ENCODE data around the gene ELMOD3. TPM values are rescaled to one million over a fixed set of nuclear protein-coding genes. Genes with fewer than 3 reads are reported as not detected.
A peak's percentile ranks its signal among the peaks of the same experiment; 100 is the strongest.

ELMOD3 gene
- total RNA-seq, 4 donors from 2014 or later = 13.3 to 37.8 (median 32.8) TPM

- H3K27me3 ChIP-seq = no peaks in the 10 kb centered on the region
- H3K4me1 ChIP-seq = peaks cover 21 to 75% (median 42%) of the 10 kb centered on the region in 4 donors
- peak; percentile 69 for DNase-seq
- WGBS, 2 donors (ENCODE audit: low coverage in 1 of 2) = 28 to 30% methylated on average over 9 to 10 of the region's 10 CpGs
- peak overlapping the region; percentile 91 to 100 (median 97) for H3K27ac ChIP-seq
- H3K36me3 ChIP-seq = peaks cover 0 to 48% (median 20%) of the 10 kb centered on the region in 4 donors
- peak overlapping the region in 3 of 4 donors; percentile 78 to 99 (median 89) for H3K4me3 ChIP-seq
- in situ Hi-C loops (cut with MboI; ENCODE audit: low pct_ligation_motif_present in 1 of 4, low pct_unique_long_range_greater_than_20kb in 1 of 4, low sequenced_read_pairs in 3 of 4) = no loop called here
- intact Hi-C loops (cut with DNase I; ENCODE audit: low total_unique reads) = no loop called here
- no peaks in the 10 kb centered on the region for H3K9me3 ChIP-seq
- TF ChIP-seq, protein P1, sequence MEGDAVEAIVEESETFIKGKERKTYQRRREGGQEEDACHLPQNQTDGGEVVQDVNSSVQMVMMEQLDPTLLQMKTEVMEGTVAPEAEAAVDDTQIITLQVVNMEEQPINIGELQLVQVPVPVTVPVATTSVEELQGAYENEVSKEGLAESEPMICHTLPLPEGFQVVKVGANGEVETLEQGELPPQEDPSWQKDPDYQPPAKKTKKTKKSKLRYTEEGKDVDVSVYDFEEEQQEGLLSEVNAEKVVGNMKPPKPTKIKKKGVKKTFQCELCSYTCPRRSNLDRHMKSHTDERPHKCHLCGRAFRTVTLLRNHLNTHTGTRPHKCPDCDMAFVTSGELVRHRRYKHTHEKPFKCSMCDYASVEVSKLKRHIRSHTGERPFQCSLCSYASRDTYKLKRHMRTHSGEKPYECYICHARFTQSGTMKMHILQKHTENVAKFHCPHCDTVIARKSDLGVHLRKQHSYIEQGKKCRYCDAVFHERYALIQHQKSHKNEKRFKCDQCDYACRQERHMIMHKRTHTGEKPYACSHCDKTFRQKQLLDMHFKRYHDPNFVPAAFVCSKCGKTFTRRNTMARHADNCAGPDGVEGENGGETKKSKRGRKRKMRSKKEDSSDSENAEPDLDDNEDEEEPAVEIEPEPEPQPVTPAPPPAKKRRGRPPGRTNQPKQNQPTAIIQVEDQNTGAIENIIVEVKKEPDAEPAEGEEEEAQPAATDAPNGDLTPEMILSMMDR (IDR thresholded peaks at IDR 0.05) = no peak
- no peak for TF ChIP-seq EP300 (IDR thresholded peaks at IDR 0.05; ENCODE audit: low read depth)
- TF ChIP-seq POLR2A (IDR thresholded peaks at IDR 0.05) = peak; percentile 30
- peak in 2 of 3 donors; percentile 49 to 74 for TF ChIP-seq POLR2AphosphoS5 (IDR thresholded peaks at IDR 0.05)
Observed at GRCh38 chr2:85324639-85325465, 29.7 kb upstream of the ELMOD3 start.

GRCh38 chr2:85325466-85325811 lies 29.1 kb upstream of the ELMOD3 start:
- in situ Hi-C loops (cut with MboI; ENCODE audit: low pct_ligation_motif_present in 1 of 4, low pct_unique_long_range_greater_than_20kb in 1 of 4, low sequenced_read_pairs in 3 of 4) (no loop called here), intact Hi-C loops (cut with DNase I; ENCODE audit: low total_unique reads) (no loop called here)
- Histone ChIP-seq H3K9me3 (no peaks in the 10 kb centered on the region), H3K4me1 (peaks cover 21 to 73% (median 42%) of the 10 kb centered on the region in 4 donors), H3K4me3 (peak overlapping the region; percentile 40 to 99 (median 84)), H3K27me3 (no peaks in the 10 kb centered on the region), H3K27ac (peak overlapping the region; percentile 91 to 100 (median 97)), H3K36me3 (peaks cover 0 to 42% (median 17%) of the 10 kb centered on the region in 4 donors)
- TF ChIP-seq POLR2AphosphoS5 (IDR thresholded peaks at IDR 0.05) (no peak), POLR2A (IDR thresholded peaks at IDR 0.05) (no peak), EP300 (IDR thresholded peaks at IDR 0.05; ENCODE audit: low read depth) (no peak)
- TF ChIP-seq, protein P1 (IDR thresholded peaks at IDR 0.05) = no peak
- WGBS, 2 donors (ENCODE audit: low coverage in 1 of 2) = 42% methylated on average over 9 of the region's 9 CpGs; no CpG with 5 or more reads in 1 of the 2 donors
- DNase-seq = no peak

DNA sequence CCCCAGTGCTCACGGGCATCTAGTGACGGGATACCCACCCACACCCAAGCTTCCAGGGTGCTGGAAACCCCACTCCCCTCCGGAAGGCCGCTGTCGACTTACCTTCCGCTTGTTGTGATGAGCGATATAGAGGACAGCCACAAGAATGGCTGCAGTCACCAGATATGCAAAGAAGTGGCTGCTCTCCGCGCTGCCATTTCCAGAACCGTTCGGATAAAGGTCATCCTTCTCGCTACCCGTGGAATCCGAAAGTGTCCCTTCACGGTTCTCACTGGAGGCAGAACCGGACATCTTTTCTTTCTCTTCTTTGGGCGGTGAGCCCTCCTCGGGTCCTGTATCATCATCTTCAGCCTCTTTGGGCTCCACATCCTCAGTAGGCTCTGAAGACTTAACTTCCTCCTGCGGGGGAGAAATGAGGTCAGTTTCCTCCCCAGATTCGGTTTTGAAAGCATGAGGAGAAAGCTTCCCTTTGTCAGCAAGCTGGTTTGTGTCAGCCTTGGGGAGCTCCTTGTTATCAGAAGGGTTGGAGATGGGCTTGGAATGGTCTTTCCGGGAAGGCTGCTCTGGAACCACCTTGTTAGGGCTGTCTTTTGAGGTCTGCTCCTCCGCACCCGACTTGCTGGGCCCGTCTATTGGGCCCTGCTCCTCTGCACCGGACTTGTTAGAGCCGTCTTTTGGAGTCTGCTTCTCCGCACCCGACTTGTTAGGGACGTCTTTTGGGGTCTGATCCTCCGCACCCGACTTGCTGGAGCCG lies 28.0 kb upstream of the ELMOD3 start:
- Histone ChIP-seq H3K27ac (peak overlapping the region; percentile 91 to 100 (median 97)), H3K4me1 (peaks cover 21 to 66% (median 42%) of the 10 kb centered on the region in 4 donors), H3K27me3 (no peaks in the 10 kb centered on the region), H3K4me3 (peak overlapping the region; percentile 40 to 99 (median 84)), H3K9me3 (no peaks in the 10 kb centered on the region), H3K36me3 (peaks cover 0 to 31% (median 12%) of the 10 kb centered on the region in 4 donors)
- no peak for TF ChIP-seq EP300 (IDR thresholded peaks at IDR 0.05; ENCODE audit: low read depth)
- peak; percentile 5 to 20 (median 10) for TF ChIP-seq POLR2AphosphoS5 (IDR thresholded peaks at IDR 0.05)
- TF ChIP-seq, protein P1 (IDR thresholded peaks at IDR 0.05) = no peak
- peak; percentile 20 for TF ChIP-seq POLR2A (IDR thresholded peaks at IDR 0.05)
- peak; percentile 51 for DNase-seq
- 0 to 13% methylated on average over 5 to 31 of the region's 32 CpGs for WGBS, 2 donors (ENCODE audit: low coverage in 1 of 2)
- in situ Hi-C loops (cut with MboI; ENCODE audit: low pct_ligation_motif_present in 1 of 4, low pct_unique_long_range_greater_than_20kb in 1 of 4, low sequenced_read_pairs in 3 of 4) (no loop called here), intact Hi-C loops (cut with DNase I; ENCODE audit: low total_unique reads) (no loop called here)
